ENCODE data around the gene ARHGAP26. TPM values are rescaled to one million over a fixed set of nuclear protein-coding genes. Genes with fewer than 3 reads are reported as not detected.

The ARHGAP26 gene
- total and polyA plus RNA-seq, 2 donors (not counting 1 experiment from before 2014, with no cell fraction given), result 4.1 to 6.8 TPM

- Histone ChIP-seq H3K4me2 (ENCODE audit: extremely low read depth, insufficient read depth, low read length) (no peak overlapping the region), H3K9ac (ENCODE audit: insufficient read depth, low read length) (no peak overlapping the region), H3K27me3 (ENCODE audit: control insufficient read depth, insufficient read depth, low read length) (no peaks in the 10 kb centered on the region), H4K20me1 (ENCODE audit: control insufficient read depth, extremely low read depth, insufficient read depth, low read length) (no peaks in the 10 kb centered on the region), H2AFZ (ENCODE audit: low read length) (no peak overlapping the region), H3K4me3 (replicated peaks in 1 of 4; ENCODE audit: control extremely low read depth in 1 of 4, insufficient read depth in 1 of 4, low read depth in 3 of 4, low read length in 4 of 4) (no peak overlapping the region), H3K4me1 (ENCODE audit: control insufficient read depth, extremely low read depth, insufficient read depth, low read length) (no peaks in the 10 kb centered on the region), H3K79me2 (ENCODE audit: control insufficient read depth, insufficient read depth, low read length) (no peaks in the 10 kb centered on the region), H3K9me3 (ENCODE audit: control insufficient read depth, insufficient read depth, low read depth, low read length) (no peaks in the 10 kb centered on the region), H3K27ac (ENCODE audit: insufficient read depth, low read length) (no peak overlapping the region), H3K36me3 (ENCODE audit: control insufficient read depth, insufficient read depth, low read length) (no peaks in the 10 kb centered on the region)
- no peak for DNase-seq (ENCODE audit: low read depth in 2 of 2)
- no peak for TF ChIP-seq CTCF (conservative IDR thresholded peaks at IDR 0.05 in 1 of 2, IDR thresholded peaks at IDR 0.05 in 1 of 2; ENCODE audit: low read depth in 1 of 2, low read length in 2 of 2)
- no peak for TF ChIP-seq EZH2 (IDR thresholded peaks at IDR 0.05; ENCODE audit: low read length, missing control alignments)
These were observed 138.5 kb downstream of the ARHGAP26 start for GRCh38 chr5:142908659-142909058.

GRCh38 chr5:142910128-142910527 lies 140.0 kb downstream of the ARHGAP26 start:
- no peak for TF ChIP-seq EZH2 (IDR thresholded peaks at IDR 0.05; ENCODE audit: low read length, missing control alignments)
- DNase-seq (ENCODE audit: low read depth in 2 of 2), result no peak
- H4K20me1 ChIP-seq (ENCODE audit: control insufficient read depth, extremely low read depth, insufficient read depth, low read length), result no peaks in the 10 kb centered on the region
- no peak overlapping the region for H3K4me3 ChIP-seq (replicated peaks in 1 of 4; ENCODE audit: control extremely low read depth in 1 of 4, insufficient read depth in 1 of 4, low read depth in 3 of 4, low read length in 4 of 4)
- no peak overlapping the region for H3K27ac ChIP-seq (ENCODE audit: insufficient read depth, low read length)
- H3K36me3 ChIP-seq (ENCODE audit: control insufficient read depth, insufficient read depth, low read length), result no peaks in the 10 kb centered on the region
- no peak overlapping the region for H2AFZ ChIP-seq (ENCODE audit: low read length)
- H3K4me2 ChIP-seq (ENCODE audit: extremely low read depth, insufficient read depth, low read length), result no peak overlapping the region
- no peaks in the 10 kb centered on the region for H3K4me1 ChIP-seq (ENCODE audit: control insufficient read depth, extremely low read depth, insufficient read depth, low read length)
- H3K9ac ChIP-seq (ENCODE audit: insufficient read depth, low read length), result no peak overlapping the region
- no peaks in the 10 kb centered on the region for H3K27me3 ChIP-seq (ENCODE audit: control insufficient read depth, insufficient read depth, low read length)
- H3K79me2 ChIP-seq (ENCODE audit: control insufficient read depth, insufficient read depth, low read length), result no peaks in the 10 kb centered on the region
- no peaks in the 10 kb centered on the region for H3K9me3 ChIP-seq (ENCODE audit: control insufficient read depth, insufficient read depth, low read depth, low read length)

- Histone ChIP-seq H3K27ac (ENCODE audit: insufficient read depth, low read length) (no peak overlapping the region), H3K9me3 (ENCODE audit: control insufficient read depth, insufficient read depth, low read depth, low read length) (no peaks in the 10 kb centered on the region), H3K4me3 (replicated peaks in 1 of 4; ENCODE audit: control extremely low read depth in 1 of 4, insufficient read depth in 1 of 4, low read depth in 3 of 4, low read length in 4 of 4) (no peak overlapping the region), H3K4me1 (ENCODE audit: control insufficient read depth, extremely low read depth, insufficient read depth, low read length) (no peaks in the 10 kb centered on the region), H4K20me1 (ENCODE audit: control insufficient read depth, extremely low read depth, insufficient read depth, low read length) (no peaks in the 10 kb centered on the region), H2AFZ (ENCODE audit: low read length) (no peak overlapping the region), H3K79me2 (ENCODE audit: control insufficient read depth, insufficient read depth, low read length) (no peaks in the 10 kb centered on the region), H3K9ac (ENCODE audit: insufficient read depth, low read length) (no peak overlapping the region), H3K4me2 (ENCODE audit: extremely low read depth, insufficient read depth, low read length) (no peak overlapping the region), H3K27me3 (ENCODE audit: control insufficient read depth, insufficient read depth, low read length) (no peaks in the 10 kb centered on the region), H3K36me3 (ENCODE audit: control insufficient read depth, insufficient read depth, low read length) (no peaks in the 10 kb centered on the region)
- no peak for DNase-seq (ENCODE audit: low read depth in 2 of 2)
- TF ChIP-seq CTCF (conservative IDR thresholded peaks at IDR 0.05 in 1 of 2, IDR thresholded peaks at IDR 0.05 in 1 of 2; ENCODE audit: low read depth in 1 of 2, low read length in 2 of 2) (no peak), EZH2 (IDR thresholded peaks at IDR 0.05; ENCODE audit: low read length, missing control alignments) (no peak)
These were observed 141.0 kb downstream of the ARHGAP26 start for GRCh38 chr5:142911170-142911569.
